HG02938 (cell line): ENCODE results near the gene ADAM15.
A peak's percentile ranks its signal among the peaks of the same experiment; 100 is the strongest.

Experiments
- ATAC-seq: cut with Tn5 transposase; IDR thresholded peaks from one replicate; pipeline ENCODE4 v1.9.1; 2021; ENCODE audit warnings: mild to moderate bottlenecking, moderate library complexity; ENCODE audit not compliant: unreplicated experiment

The ADAM15 gene

GRCh38 chr1:155070158-155070621 lies 19.1 kb downstream of the ADAM15 start:
- ATAC-seq: no peak

DNA sequence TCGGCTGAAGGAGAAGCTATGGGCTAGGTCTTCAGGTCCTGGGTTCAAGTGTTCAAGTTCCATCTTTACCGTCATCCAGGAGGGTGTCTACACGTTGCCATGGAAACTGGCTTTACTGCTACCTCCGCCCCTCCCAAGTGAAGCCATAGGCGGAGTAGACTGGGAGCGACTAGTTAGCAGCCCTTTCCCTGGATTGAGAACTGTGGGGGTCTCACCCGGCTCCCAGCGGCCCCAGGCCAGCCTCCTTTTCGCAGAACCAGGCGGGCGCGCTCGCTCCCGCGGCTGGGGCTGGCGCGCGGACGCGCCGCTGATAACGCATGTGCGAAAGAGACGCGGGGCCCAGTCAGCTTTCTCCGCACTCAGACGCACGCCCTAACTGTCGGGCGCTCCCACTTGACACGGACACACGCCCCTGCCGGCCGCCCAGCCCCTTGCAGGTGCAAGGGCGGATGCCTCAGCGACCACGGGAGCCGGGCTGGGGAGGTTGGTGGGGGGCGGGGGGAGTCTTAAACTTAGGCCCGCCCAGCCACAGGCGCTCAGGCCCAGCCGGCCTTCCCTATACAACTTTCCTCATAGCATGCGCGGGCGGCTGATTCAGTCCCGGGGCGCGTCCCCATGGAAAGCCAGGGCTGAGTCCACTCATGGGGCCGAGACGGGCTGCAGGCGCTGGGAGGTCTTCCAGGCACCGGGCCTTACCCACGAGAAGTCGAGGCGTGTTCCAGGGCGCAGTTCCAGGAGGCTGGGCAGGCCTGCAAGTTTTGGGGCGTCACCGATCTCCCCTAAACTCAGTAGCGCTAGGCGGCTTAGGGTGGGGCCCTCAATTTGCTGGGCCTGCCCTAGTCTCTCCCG lies 19.8 kb downstream of the ADAM15 start:
- peak; percentile 59 for ATAC-seq

GRCh38 chr1:155071701-155072100 lies 20.6 kb downstream of the ADAM15 start:
- no peak for ATAC-seq

DNA sequence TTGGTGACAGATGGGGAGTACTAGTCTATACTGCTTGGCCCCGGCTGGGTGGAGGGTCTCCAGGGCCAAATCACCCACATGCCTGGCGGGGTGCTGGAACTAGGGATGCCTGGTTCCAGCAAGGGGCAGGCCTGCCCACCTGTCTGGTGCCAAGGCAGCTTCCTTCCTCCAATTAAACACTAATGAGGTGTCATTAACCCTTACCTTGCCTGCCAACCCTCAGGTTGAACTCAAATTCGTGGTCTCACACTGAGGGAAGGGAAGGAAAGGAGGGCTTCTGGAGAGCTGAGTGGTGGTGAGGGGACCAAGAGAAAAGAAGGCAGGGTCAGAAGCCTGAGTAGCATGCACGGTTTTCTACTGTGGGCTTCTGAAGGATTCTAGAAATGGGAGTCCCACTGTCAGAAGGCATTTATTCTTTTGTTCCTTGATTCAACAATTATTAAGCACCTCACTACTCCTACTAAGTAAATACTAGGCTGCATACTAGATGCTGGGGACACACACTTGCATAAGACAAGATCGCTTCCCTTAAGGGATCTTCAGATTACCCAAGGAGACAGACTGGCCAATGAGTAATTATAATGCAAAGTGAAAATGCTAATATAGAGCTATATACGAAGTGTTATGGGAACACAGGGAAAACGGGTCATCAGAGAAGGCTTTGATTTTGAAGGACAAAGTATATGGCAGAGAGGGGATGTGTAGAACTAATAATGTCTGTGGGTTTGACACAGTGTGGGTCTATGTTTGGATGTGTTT lies 21.6 kb downstream of the ADAM15 start:
- no peak for ATAC-seq

- ATAC-seq: no peak
Observed at GRCh38 chr1:155073377-155074242, 22.5 kb downstream of the ADAM15 start.

DNA sequence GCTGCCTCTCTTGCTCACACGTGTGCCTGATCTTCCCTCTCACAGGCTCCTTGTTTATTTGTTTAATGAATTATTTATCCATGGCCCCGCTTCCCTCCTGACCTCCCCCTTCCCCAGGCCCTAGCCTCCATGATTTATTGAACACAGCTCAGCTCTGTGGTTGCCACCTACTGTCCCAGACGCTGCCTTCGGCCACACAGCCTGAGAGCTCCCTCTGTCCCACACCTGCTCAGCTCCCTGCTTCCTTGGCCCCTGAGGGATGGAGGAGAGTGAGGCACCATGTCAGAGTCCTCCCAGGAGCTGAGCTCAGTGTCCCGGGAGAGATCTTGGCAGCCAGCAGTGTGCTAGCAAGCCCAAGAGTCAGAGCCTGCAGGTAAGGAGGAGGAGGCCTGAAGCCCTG lies 24.4 kb downstream of the ADAM15 start:
- no peak for ATAC-seq

DNA sequence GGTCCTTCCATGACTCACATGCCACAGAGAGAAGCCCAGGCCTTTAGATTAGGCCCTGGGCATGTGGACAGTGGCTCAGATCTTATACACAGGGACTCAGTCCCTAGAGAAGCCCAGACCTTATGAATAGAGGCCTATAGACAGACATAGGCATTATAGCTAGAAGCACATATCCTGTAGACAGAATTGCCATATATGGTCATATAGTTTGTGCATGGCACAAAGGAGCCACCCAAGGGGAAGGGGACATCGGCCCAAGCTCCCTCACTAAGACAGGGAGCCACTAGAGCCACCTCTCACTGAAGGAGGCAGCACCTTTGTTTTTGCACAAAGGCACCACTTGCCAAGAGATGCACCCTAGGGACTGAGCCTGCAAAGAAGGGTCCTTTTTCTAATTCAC lies 25.3 kb downstream of the ADAM15 start:
- no peak for ATAC-seq

GRCh38 chr1:155077346-155077745 lies 26.2 kb downstream of the ADAM15 start:
- no peak for ATAC-seq

- no peak for ATAC-seq
Observed at GRCh38 chr1:155077758-155078445, 26.8 kb downstream of the ADAM15 start.

DNA sequence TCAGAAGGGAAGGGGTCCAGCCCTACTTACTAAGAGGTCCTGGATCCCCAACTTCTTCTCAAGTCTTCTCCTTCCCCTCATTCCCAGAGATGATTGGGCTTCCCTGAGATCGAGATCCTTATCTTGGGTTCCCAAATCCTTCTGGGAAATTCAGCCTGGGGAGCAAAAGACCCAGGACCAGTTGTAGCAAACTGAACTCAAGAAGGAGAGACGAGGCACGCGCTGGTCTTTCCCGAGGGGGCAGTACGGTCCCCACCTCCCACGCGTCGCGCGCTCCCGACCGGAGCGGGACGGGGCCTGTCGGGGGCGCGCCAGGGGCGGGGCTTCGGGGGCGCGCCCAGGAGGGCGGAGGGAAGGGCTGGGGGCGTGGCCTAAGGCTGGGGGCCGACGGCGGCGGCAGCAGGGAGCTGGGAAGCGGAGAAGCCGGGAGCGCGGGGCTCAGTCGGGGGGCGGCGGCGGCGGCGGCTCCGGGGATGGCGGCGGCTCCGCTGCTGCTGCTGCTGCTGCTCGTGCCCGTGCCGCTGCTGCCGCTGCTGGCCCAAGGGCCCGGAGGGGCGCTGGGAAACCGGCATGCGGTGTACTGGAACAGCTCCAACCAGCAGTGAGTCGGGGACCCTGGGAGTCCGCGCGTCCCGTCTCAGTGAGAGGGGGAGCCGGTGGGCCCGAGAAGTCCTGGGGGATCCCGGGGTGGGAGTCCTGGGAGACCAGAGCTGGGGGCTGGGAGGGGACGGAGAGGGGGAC lies 27.5 kb downstream of the ADAM15 start, which contains the start of gene EFNA3:
Gene EFNA3, plus strand, starts transcription at position 369 of the 741 bp plus-strand sequence. Its CDS starts 105 bp downstream, at position 474.
- ATAC-seq: no peak

GRCh38 chr1:155079210-155079486 lies 28.0 kb downstream of the ADAM15 start:
- no peak for ATAC-seq

GRCh38 chr1:155079487-155080311 lies 28.6 kb downstream of the ADAM15 start:
- ATAC-seq: no peak

DNA sequence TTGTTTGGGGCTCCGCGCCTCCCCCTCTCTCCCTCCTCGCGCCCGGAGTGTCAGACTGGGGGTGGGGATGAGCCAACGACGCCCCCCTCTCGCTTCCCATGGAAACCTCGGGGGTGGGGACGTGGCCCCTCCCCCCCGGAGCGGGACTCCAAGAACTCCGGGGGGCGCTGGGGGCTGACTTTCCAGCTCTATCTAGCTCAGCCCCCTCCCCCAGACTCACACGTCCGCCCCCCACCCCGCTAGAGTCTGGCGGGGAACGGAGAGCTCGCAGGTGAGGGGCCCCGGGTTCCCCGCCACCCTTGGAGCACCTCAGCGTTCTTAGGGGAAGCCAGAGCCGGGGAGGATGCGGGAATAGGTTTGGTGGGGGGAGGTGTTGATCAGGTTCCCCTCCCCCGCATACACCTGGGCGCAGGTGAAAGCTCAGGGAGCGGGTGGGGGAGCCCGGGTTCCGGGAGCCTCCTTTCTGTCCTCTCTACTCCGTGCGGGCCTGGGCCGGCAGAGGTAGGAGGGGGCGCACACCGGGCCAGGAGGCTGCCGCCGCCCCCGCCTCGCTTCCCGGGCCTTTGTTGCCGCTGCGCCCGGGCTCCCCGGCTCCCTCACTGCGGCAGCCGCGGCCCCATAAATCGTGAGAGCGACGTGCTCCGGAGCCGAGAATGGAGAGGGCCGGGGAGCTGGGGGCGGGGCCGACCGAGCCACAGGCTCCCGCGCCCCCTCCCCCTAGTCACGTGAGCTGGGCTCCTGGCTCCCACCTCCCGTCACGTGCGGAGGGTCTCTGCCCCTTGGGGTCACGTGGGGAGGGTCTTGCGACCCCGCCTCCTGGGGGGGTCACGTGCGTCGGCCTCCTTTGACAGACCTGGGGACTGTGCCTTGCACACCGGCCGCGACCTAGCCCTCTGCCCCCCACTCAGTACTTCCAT lies 29.5 kb downstream of the ADAM15 start:
- ATAC-seq: no peak

GRCh38 chr1:155081472-155082300 lies 30.6 kb downstream of the ADAM15 start:
- ATAC-seq: no peak

DNA sequence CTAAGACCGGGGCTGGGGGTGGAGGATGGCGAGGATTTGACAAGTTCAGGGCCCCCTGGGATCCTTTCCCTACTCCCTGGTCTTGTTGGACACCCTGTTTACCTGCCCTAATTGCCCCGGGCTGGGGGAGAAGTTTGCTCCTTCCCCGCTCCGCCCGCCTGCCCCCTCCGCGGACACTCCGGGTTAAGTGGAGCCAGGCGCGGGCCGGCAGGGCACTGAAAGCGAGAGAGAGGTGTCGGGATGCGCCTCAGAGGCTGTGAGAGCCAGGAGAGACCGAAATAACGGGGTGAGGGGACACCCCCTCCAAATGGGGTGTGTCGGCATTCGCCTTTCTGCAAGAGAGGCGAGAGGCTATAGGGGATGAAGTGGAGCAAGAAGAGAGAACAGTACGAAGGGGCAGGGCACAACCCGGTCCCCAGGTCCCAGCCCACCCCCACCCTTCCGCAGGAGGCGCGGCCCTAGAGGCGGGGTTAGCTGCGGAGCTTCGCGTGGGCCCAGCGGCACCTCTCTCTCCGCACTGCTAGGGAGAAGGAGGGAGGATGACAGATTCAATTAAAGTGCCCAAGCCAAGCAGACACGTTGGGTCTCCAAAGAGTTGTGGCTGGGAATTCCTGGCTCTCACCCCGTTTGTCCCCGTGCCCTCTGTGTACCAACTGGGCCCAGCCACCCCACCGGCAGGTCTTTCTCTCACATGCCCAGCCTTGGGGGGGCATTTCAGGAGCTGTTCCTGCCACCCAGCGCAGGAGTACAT lies 31.4 kb downstream of the ADAM15 start:
- no peak for ATAC-seq

DNA sequence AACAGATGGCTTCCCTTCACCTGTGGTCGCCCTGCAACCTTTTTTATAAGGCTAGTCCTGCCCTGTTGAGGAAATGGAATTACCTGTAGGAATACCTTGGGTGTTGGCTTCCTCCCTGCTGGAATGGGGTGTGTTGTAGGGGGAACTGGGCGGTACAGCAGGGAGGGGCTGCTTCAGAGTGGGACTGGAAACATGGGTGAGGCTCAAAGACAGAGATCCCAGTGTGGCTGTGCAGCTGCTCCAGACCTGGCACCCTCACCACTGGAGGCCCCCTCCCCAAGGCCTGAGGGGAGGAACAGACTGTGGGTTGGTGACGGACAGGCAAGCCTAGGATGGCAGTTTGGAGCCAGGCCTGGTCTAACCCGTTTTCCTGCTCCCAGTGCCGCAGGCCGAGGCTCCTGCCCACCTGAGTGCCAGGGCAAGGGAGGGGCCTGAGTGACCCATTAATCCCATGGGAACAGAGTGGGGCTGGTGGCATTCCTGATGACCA lies 32.0 kb downstream of the ADAM15 start:
- ATAC-seq: no peak
